K562 (cell line): ENCODE measurements around the gene ANK2. TPM values are rescaled to one million over a fixed set of nuclear protein-coding genes. Genes with fewer than 3 reads are reported as not detected.

ENCODE experiments used
- ATAC-seq: fragments of 200-7000 bp; cut with Tn5 transposase; 3 replicates; pipeline ENCODE4 v1.9.1; 2020; ENCODE audit warnings: moderate library complexity
- BruUV-seq: library from RNA; stranded (reverse); fragments of 400-500 nt; replicated peaks from 2 replicates; lab custom pipeline; 2021; lab: Mats Ljungman, UMichigan
- CTCF ChIA-PET: fragments of 300-600 bp; formaldehyde crosslinking; extraction: SDS; loops from one replicate; lab custom pipeline; 2021; ENCODE audit warnings: low intra/inter-chr PET ratio; lab: Yijun Ruan, JAX
- POLR2A ChIA-PET: fragments of 300-600, 350-650 bp; sonication (Branson Sonifier 250); formaldehyde crosslinking; extraction: SDS; loops from one replicate; lab custom pipeline; 2021; ENCODE audit warnings: antibody characterized with exemption, inconsistent platforms; lab: Yijun Ruan, JAX
- DNase-seq, 4 experiments: peaks; one replicate each; pipeline versions ENCODE4 v3.0.0 to v3.0.0-alpha.2; 2011 to 2018; ENCODE audit warnings: low spot score in 3 of 4, mixed read lengths in 3 of 4; ENCODE audit errors: extremely low read depth in 1 of 4
- FAIRE-seq: peaks from 2 replicates; lab custom pipeline; 2011; peaks lifted over from hg19 to GRCh38; lab: Jason Lieb, UNC
- H2AFZ ChIP-seq: 2 replicates; pipeline ENCODE4 v1.6.0; 2011; ENCODE audit warnings: low read depth, low read length, control low read depth, inconsistent platforms
- H3K27ac ChIP-seq: fragments of 200-600 bp; 3 replicates; pipeline ENCODE4 v1.8.0; 2011; ENCODE audit warnings: low read depth, mild to moderate bottlenecking, control low read depth, inconsistent platforms, low read length, moderate library complexity, mixed read lengths; ENCODE audit errors: extremely low read depth
- H3K27me3 ChIP-seq, 2 experiments: fragments of 300-600 bp in 1 of 2; 2 replicates in 1 of 2; 3 replicates in 1 of 2; pipeline versions ENCODE4 v1.6.0 to v1.8.0; 2011; ENCODE audit warnings: inconsistent platforms in 2 of 2, low read length in 2 of 2, mild to moderate bottlenecking in 1 of 2, mixed read lengths in 1 of 2, moderate library complexity in 1 of 2; ENCODE audit not compliant: control insufficient read depth in 2 of 2, insufficient read depth in 2 of 2
- H3K36me3 ChIP-seq: fragments of 300-600 bp; 3 replicates; pipeline ENCODE4 v1.8.0; 2011; ENCODE audit warnings: mild to moderate bottlenecking, low read length, inconsistent platforms; ENCODE audit not compliant: control insufficient read depth, insufficient read depth
- H3K4me1 ChIP-seq, 2 experiments: fragments of 200-600 bp in 1 of 2; replicated peaks in 1 of 2; 2 replicates in 1 of 2; 3 replicates in 1 of 2; pipeline versions ENCODE4 v1.5.1 to v1.8.0; 2011; ENCODE audit warnings: inconsistent platforms in 2 of 2, low read length in 2 of 2, mild to moderate bottlenecking in 1 of 2, mixed read lengths in 1 of 2, moderate library complexity in 1 of 2; ENCODE audit not compliant: control insufficient read depth in 2 of 2, insufficient read depth in 2 of 2
- H3K4me2 ChIP-seq: 2 replicates; pipeline ENCODE4 v1.6.1; 2011; ENCODE audit warnings: low read length, control low read depth, inconsistent platforms, mixed read lengths; ENCODE audit not compliant: insufficient read depth
- H3K4me3 ChIP-seq: fragments of 200-600 bp; sonication (generic), shearing (Covaris generic); 2 replicates; pipeline ENCODE4 v1.5.1; 2016; ENCODE audit warnings: control low read depth, inconsistent platforms
- H3K79me2 ChIP-seq: fragments of 200-600 bp; 3 replicates; pipeline ENCODE4 v1.8.0; 2011; ENCODE audit warnings: low read length, inconsistent platforms; ENCODE audit not compliant: control insufficient read depth, insufficient read depth
- H3K9ac ChIP-seq, 2 experiments: 2 replicates each; pipeline versions ENCODE4 v1.6.0 to v1.6.1; 2011; ENCODE audit warnings: low read depth in 2 of 2, low read length in 2 of 2, control low read depth in 1 of 2, inconsistent platforms in 1 of 2, mild to moderate bottlenecking in 1 of 2, mixed read lengths in 1 of 2; ENCODE audit not compliant: insufficient read depth in 1 of 2
- H3K9me1 ChIP-seq: one replicate; pipeline ENCODE4 v1.6.0; 2011; ENCODE audit warnings: inconsistent platforms, mild to moderate bottlenecking, low read length, moderate library complexity; ENCODE audit not compliant: control insufficient read depth, insufficient read depth
- H3K9me3 ChIP-seq: replicated peaks from 2 replicates; pipeline ENCODE4 v1.5.1; 2011; ENCODE audit warnings: low read depth, low read length, inconsistent platforms; ENCODE audit not compliant: control insufficient read depth, insufficient read depth
- H4K20me1 ChIP-seq: replicated peaks from 2 replicates; pipeline ENCODE4 v1.6.1; 2011; ENCODE audit warnings: low read length, inconsistent platforms, mixed read lengths; ENCODE audit not compliant: control insufficient read depth, insufficient read depth
- ELK1 ChIP-seq: sonication (generic); formaldehyde crosslinking; IDR thresholded peaks from 2 replicates; pipeline ENCODE4 v1.8.1; 2022; ENCODE audit warnings: missing genetic modification reagents
- ERF ChIP-seq: fragments of 450-650 bp; formaldehyde crosslinking; IDR thresholded peaks from 2 replicates; pipeline ENCODE4 v1.4.0; 2020; ENCODE audit warnings: mild to moderate bottlenecking, mixed read lengths
- FOS ChIP-seq: IDR thresholded peaks from 3 replicates; pipeline ENCODE4 v1.6.1; 2011; ENCODE audit not compliant: insufficient read length; ENCODE audit errors: extremely low read depth
- FOXJ3 ChIP-seq: sonication (generic); formaldehyde crosslinking; IDR thresholded peaks from 2 replicates; pipeline ENCODE4 v1.4.0; 2020; ENCODE audit warnings: mild to moderate bottlenecking, missing genetic modification reagents
- IRF9 ChIP-seq: fragments of 450-650 bp; IDR thresholded peaks from 2 replicates; pipeline ENCODE4 v1.6.1; 2016; ENCODE audit warnings: missing biosample characterization, missing genetic modification characterization
- KHSRP ChIP-seq: fragments of 450-650 bp; IDR thresholded peaks from 2 replicates; pipeline ENCODE4 v1.6.1; 2017
- POLR2AphosphoS2 ChIP-seq: IDR thresholded peaks from 2 replicates; pipeline ENCODE4 v1.6.1; 2012; ENCODE audit warnings: low read length, improper control_type of control experiment
- RNF219 ChIP-seq: fragments of 250-450 bp; sonication (Bioruptor Pico); IDR thresholded peaks from 2 replicates; pipeline ENCODE4 v1.5.0; 2022; ENCODE audit warnings: mild to moderate bottlenecking
- SAFB ChIP-seq: fragments of 200-400 bp; formaldehyde crosslinking; IDR thresholded peaks from 2 replicates; pipeline ENCODE4 v1.6.1; 2017; ENCODE audit warnings: low read depth, low read length, borderline replicate concordance
- ZBTB49 ChIP-seq: sonication (generic); formaldehyde crosslinking; IDR thresholded peaks from 2 replicates; pipeline ENCODE4 v1.8.0; 2022; ENCODE audit warnings: missing genetic modification reagents, mild to moderate bottlenecking, borderline replicate concordance
- ZNF212 ChIP-seq: fragments of 450-650 bp; formaldehyde crosslinking; IDR thresholded peaks from 2 replicates; pipeline ENCODE4 v1.4.0; 2020; ENCODE audit warnings: mild to moderate bottlenecking
- ZNF766 ChIP-seq: fragments of 200-800 bp; sonication (Bioruptor generic); conservative IDR thresholded peaks from 2 replicates; pipeline ENCODE4 v1.6.1; 2016; ENCODE audit warnings: missing genetic modification characterization, missing compliant biosample characterization
- ZNF79 ChIP-seq: fragments of 250-450 bp; sonication (Bioruptor Pico); IDR thresholded peaks from 2 replicates; pipeline ENCODE4 v1.4.0; 2020; ENCODE audit warnings: low read depth, mild to moderate bottlenecking, moderate library complexity
- WGBS: fragments of 100-300 bp; shearing (Covaris generic); methylation state at CpG from one replicate; pipeline ENCODE4 v1.1.6; 2016; ENCODE audit warnings: low coverage, mixed read lengths; ENCODE audit not compliant: insufficient coverage; ENCODE audit errors: missing lambda C conversion rate; 5-methylcytosine and 5-hydroxymethylcytosine counted together
- in situ Hi-C: fragments of 300-500 bp; cut with MboI; formaldehyde crosslinking; loops from 4 replicates; pipeline ENCODE4 v1.15.0; 2018; ENCODE audit warnings: inconsistent platforms, mixed read lengths
- intact Hi-C: fragments of 100-400 bp; cut with micrococcal nuclease; formaldehyde crosslinking; loops from 2 replicates; pipeline ENCODE4 v1.14.2; 2022
- polyA plus RNA-seq, 8 experiments: library from polyadenylated mRNA; depleted of rRNA in 4 of 8; stranded (reverse) in 5 of 8; unstranded in 3 of 8; fragments of >200 nt; fragmentation: Nextera tagmentation in 2 of 8; fragmentation: Illumina TruSeq in 1 of 8; extraction: Ambion mirVana in 2 of 8; extraction: Trizol in 1 of 8; gene quantifications; 2 replicates each; pipeline versions ENCODE4 v1.2.1 to v1.2.3, GENCODE V29; 2011 to 2014; ENCODE audit warnings: inconsistent platforms in 1 of 8, missing spikeins in 1 of 8
- total RNA-seq, 7 experiments: library from RNA; depleted of rRNA in 6 of 7; stranded (reverse); fragments of >200 nt in 6 of 7; fragmentation: Illumina TruSeq in 2 of 7; extraction: Trizol in 2 of 7; gene quantifications; 2 replicates each; pipeline versions ENCODE4 v1.2.1 to v1.2.3, GENCODE V29; 2011 to 2021; ENCODE audit warnings: low replicate concordance in 1 of 7
- TF ChIP-seq, protein P1 (sequence below): fragments of 450-650 bp; IDR thresholded peaks from 2 replicates; pipeline ENCODE4 v1.6.1; 2016; ENCODE audit warnings: borderline replicate concordance

Gene ANK2
- total and polyA plus RNA-seq, 9 of the 15 experiments (the other 6 are each of a cell fraction or from before 2014, with no cell fraction given), result 0.07 to 0.24 TPM; not detected in 7

DNA sequence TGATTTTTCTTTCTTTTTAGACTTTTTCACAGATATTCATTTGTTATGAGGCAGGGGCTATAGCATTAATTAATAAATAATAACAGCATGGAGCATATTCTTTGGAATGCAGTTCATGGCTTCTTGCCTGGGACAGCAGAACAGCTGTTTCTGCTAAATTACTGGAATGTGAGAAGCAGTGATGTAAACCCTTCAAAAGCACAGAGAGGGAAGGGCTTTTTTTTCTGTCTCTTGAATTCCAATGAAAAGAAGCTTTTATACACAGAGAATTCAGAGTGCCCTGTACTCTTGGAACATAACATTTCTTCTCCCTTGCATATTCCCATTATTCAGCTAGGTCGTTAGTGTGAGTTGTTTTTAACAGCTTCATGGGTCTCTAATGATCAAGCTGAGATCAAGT lies 28.5 kb upstream of the ANK2 start:
- ChIA-PET CTCF (no interaction called here), POLR2A (no interaction called here)
- ATAC-seq, result no peak
- intact Hi-C loops (no loop called here), in situ Hi-C loops (no loop called here)
- DNase-seq, result no peak
- Histone ChIP-seq H2AFZ (no peak overlapping the region), H3K27me3 (no peaks in the 10 kb centered on the region), H3K9ac (no peak overlapping the region), H3K4me1 (no peaks in the 10 kb centered on the region), H3K9me1 (no peaks in the 10 kb centered on the region), H3K27ac (no peak overlapping the region), H3K4me2 (no peak overlapping the region), H3K9me3 (no peaks in the 10 kb centered on the region; the same call in 1 of the 2 replicates), H3K79me2 (no peaks in the 10 kb centered on the region), H3K36me3 (no peaks in the 10 kb centered on the region), H4K20me1 (no peaks in the 10 kb centered on the region), H3K4me3 (no peak overlapping the region)
- FAIRE-seq, result no peak
- 0% methylated on average over 1 of the region's 1 CpG for WGBS
- no TSS peak for BruUV-seq
- TF ChIP-seq ZBTB49 (CRISPR knock-in tag), result no peak
- TF ChIP-seq ELK1 (CRISPR knock-in tag), result no peak
- no peak for TF ChIP-seq ERF (CRISPR knock-in tag)
- no peak for TF ChIP-seq ZNF766 (CRISPR knock-in tag)
- TF ChIP-seq ZNF212 (CRISPR knock-in tag), result no peak
- TF ChIP-seq SAFB, result no peak
- TF ChIP-seq, protein P1, sequence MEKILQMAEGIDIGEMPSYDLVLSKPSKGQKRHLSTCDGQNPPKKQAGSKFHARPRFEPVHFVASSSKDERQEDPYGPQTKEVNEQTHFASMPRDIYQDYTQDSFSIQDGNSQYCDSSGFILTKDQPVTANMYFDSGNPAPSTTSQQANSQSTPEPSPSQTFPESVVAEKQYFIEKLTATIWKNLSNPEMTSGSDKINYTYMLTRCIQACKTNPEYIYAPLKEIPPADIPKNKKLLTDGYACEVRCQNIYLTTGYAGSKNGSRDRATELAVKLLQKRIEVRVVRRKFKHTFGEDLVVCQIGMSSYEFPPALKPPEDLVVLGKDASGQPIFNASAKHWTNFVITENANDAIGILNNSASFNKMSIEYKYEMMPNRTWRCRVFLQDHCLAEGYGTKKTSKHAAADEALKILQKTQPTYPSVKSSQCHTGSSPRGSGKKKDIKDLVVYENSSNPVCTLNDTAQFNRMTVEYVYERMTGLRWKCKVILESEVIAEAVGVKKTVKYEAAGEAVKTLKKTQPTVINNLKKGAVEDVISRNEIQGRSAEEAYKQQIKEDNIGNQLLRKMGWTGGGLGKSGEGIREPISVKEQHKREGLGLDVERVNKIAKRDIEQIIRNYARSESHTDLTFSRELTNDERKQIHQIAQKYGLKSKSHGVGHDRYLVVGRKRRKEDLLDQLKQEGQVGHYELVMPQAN, result no peak
- TF ChIP-seq KHSRP, result no peak
- no peak for TF ChIP-seq IRF9 (tag)
- TF ChIP-seq FOXJ3, result no peak
- TF ChIP-seq POLR2AphosphoS2, result no peak
- no peak for TF ChIP-seq ZNF79 (CRISPR knock-in tag)
- no peak for TF ChIP-seq FOS
- no peak for TF ChIP-seq RNF219 (CRISPR knock-in tag)
